Heart right ventricle (tissue), 16 donors: Measurements from ENCODE around the gene THSD7A. TPM values are rescaled to one million over a fixed set of nuclear protein-coding genes. Genes with fewer than 3 reads are reported as not detected.
"Not testable (repeated sequence)": the region's sequence is repeated elsewhere in the genome, so short reads cannot be mapped to it uniquely, and the experiment has no call there.

Experiments
- ATAC-seq, 8 donors: fragments of 200-7000 bp; cut with Tn5 transposase; one replicate each; pipeline ENCODE4 v1.9.1; 2020; ENCODE audit warnings: mild to moderate bottlenecking in 8 of 8, moderate library complexity in 8 of 8, moderate number of reproducible peaks in 1 of 8
- DNase-seq, 2 donors: peaks; one replicate each; pipeline ENCODE4 v3.0.0-alpha.2; 2020
- H3K27ac ChIP-seq, 10 donors: fragments of 200-600 bp; sonication (generic) in 2 of 10; one replicate each; pipeline versions ENCODE4 v1.5.0 to v1.8.0; 2020 to 2022; ENCODE audit warnings: mild to moderate bottlenecking in 3 of 10
- H3K27me3 ChIP-seq, 7 donors: fragments of 200-600 bp; one replicate each; pipeline ENCODE4 v1.8.0; 2021 to 2022; ENCODE audit warnings: mild to moderate bottlenecking in 2 of 7
- H3K36me3 ChIP-seq, 9 donors: fragments of 200-600 bp; sonication (generic) in 1 of 9; one replicate each; pipeline versions ENCODE4 v1.5.0 to v1.8.0; 2020 to 2022; ENCODE audit warnings: mild to moderate bottlenecking in 2 of 9
- H3K4me1 ChIP-seq, 9 donors: fragments of 200-600 bp; sonication (generic) in 1 of 9; one replicate each; pipeline versions ENCODE4 v1.5.0 to v1.8.0; 2020 to 2022; ENCODE audit warnings: mild to moderate bottlenecking in 4 of 9
- H3K4me3 ChIP-seq, 10 donors: fragments of 200-600 bp; sonication (generic) in 2 of 10; one replicate each; pipeline versions ENCODE4 v1.5.0 to v1.8.0; 2020 to 2022; ENCODE audit warnings: mild to moderate bottlenecking in 7 of 10, moderate library complexity in 2 of 10
- H3K9me3 ChIP-seq, 11 donors: fragments of 200-600 bp in 10 of 11; sonication (generic) in 2 of 11; one replicate each; pipeline versions ENCODE4 v1.5.0 to v1.8.0; 2013 to 2022; ENCODE audit warnings: mild to moderate bottlenecking in 2 of 11, control low read depth in 1 of 11, moderate library complexity in 1 of 11
- CTCF ChIP-seq, 9 donors: fragments of 200-600 bp; sonication (generic) in 2 of 9; IDR thresholded peaks; one replicate each; pipeline versions ENCODE4 v1.5.0 to v1.8.0; 2021 to 2022; ENCODE audit warnings: antibody characterized with exemption in 9 of 9, mild to moderate bottlenecking in 5 of 9, moderate library complexity in 1 of 9
- WGBS, 2 donors: extraction: QIAGEN DNeasy Blood & Tissue Kit; methylation state at CpG; one replicate each; pipeline ENCODE4 v1.1.7; 2013; ENCODE audit warnings: inconsistent platforms in 1 of 2; 5-methylcytosine and 5-hydroxymethylcytosine counted together
- intact Hi-C, 10 donors: fragments of 100-400 bp; cut with DNase I; formaldehyde crosslinking; loops; one replicate each; pipeline versions ENCODE4 v1.11.1 to v1.14.2; 2022
- polyA plus RNA-seq, 2 donors: library from polyadenylated mRNA; stranded (reverse); fragments of 200-250 nt; gene quantifications; one replicate each; pipeline ENCODE4 v1.2.3, GENCODE V29; 2013
- total RNA-seq, 10 donors: library from RNA; stranded (reverse); fragmentation: NEBNext Ultra II Directional in 3 of 10; extraction: Animal tissue kit (Norgen Biotek cat#: 25700) in 3 of 10; gene quantifications; one replicate each; pipeline versions ENCODE4 v1.2.1 to v1.2.4, GENCODE V29; 2021 to 2023
- donor health status: Arrhythmogenic right ventricular cardiomyopathy.
- donor health status: ischemic (EF 13 %, LVEDD 7.1; RV severe dilation, severe dysfunction).
- donor health status: healthy with polysubstance abuse.
- donor health status: DM: no; HTN: yes; CAD: no.
- donor health status: DM: no; HTN: no; CAD: no.
- donor health status: ischemic (EF 25% LVEDD 6.9; RV normal size, moderate dysfunction).
- donor health status: ischemic (EF 25% LVEDD 5.7; RV mildly dilated, moderate dysfunction).
- donor health status: healthy.
- donor health status: DM: yes; HTN: yes; CAD: no.
- donor health status: Ischemic cardiomyopathy.
- donor health status: ischemic (EF 35%, LVEDD 5.7; RV mildly dilated, moderate dysfunction).
- donor health status: nonischemic (EF 11% LVEDD 7.7; RV severe dilation, severe dysfunction).
- donor health status: DM: yes; HTN: yes; CAD: no.
- donor health status: PGD.
- donor health status: ischemic (EF 29% LVEDD 5.4; RV normal size, mild dysfunction).
- donor health status: nonischemic (EF 23%, LVEDD 6.1; RV moderate dilation, normal function).

The THSD7A gene
- total and polyA plus RNA-seq, 12 donors = 0.22 to 3.4 (median 1.2) TPM

GRCh38 chr7:11450281-11450680 lies 381.7 kb downstream of the THSD7A start:
- Histone ChIP-seq H3K27me3 (no peaks in the 10 kb centered on the region), H3K27ac (no peak overlapping the region), H3K4me3 (no peak overlapping the region), H3K9me3 (no peaks in the 10 kb centered on the region), H3K4me1 (no peaks in the 10 kb centered on the region), H3K36me3 (no peaks in the 10 kb centered on the region)
- ATAC-seq = no peak
- intact Hi-C loops = no loop called here
- no peak for DNase-seq
- TF ChIP-seq CTCF (IDR thresholded peaks at IDR 0.05) = no peak
- WGBS, 2 donors = 53 to 56% methylated on average over 1 of the region's 1 CpG

- DNase-seq (no peak), ATAC-seq (no peak)
- no peaks in the 10 kb centered on the region for H3K36me3 ChIP-seq
- H3K4me1 ChIP-seq = no peaks in the 10 kb centered on the region
- no peak overlapping the region for H3K4me3 ChIP-seq
- no peak overlapping the region for H3K27ac ChIP-seq
- intact Hi-C loops = no loop called here
- H3K9me3 ChIP-seq = no peaks in the 10 kb centered on the region
- no peaks in the 10 kb centered on the region for H3K27me3 ChIP-seq
- no peak for TF ChIP-seq CTCF (IDR thresholded peaks at IDR 0.05)
- WGBS, 2 donors = 91 to 96% methylated on average over 3 of the region's 3 CpGs
These were observed 382.7 kb downstream of the THSD7A start for GRCh38 chr7:11449316-11449715.

GRCh38 chr7:11448323-11448722 lies 383.7 kb downstream of the THSD7A start:
- no peak overlapping the region for H3K4me3 ChIP-seq
- no peak for DNase-seq
- no peaks in the 10 kb centered on the region for H3K27me3 ChIP-seq
- no peaks in the 10 kb centered on the region for H3K9me3 ChIP-seq
- H3K4me1 ChIP-seq = no peaks in the 10 kb centered on the region
- 94 to 95% methylated on average over 4 of the region's 4 CpGs for WGBS, 2 donors
- intact Hi-C loops = no loop called here
- H3K27ac ChIP-seq = no peak overlapping the region
- H3K36me3 ChIP-seq = no peaks in the 10 kb centered on the region
- no peak for ATAC-seq
- no peak for TF ChIP-seq CTCF (IDR thresholded peaks at IDR 0.05)

- 94 to 97% methylated on average over 4 of the region's 4 CpGs for WGBS, 2 donors
- Histone ChIP-seq H3K36me3 (no peaks in the 10 kb centered on the region), H3K27ac (no peak overlapping the region), H3K9me3 (no peaks in the 10 kb centered on the region), H3K4me1 (no peaks in the 10 kb centered on the region), H3K27me3 (no peaks in the 10 kb centered on the region), H3K4me3 (no peak overlapping the region)
- DNase-seq = no peak
- no peak for ATAC-seq
- TF ChIP-seq CTCF (IDR thresholded peaks at IDR 0.05) = no peak
- intact Hi-C loops = no loop called here
These were observed 384.9 kb downstream of the THSD7A start for GRCh38 chr7:11447106-11447505.

- DNase-seq, ATAC-seq, intact Hi-C loops, H3K4me3 ChIP-seq, H3K4me1 ChIP-seq, H3K27me3 ChIP-seq, H3K27ac ChIP-seq, H3K9me3 ChIP-seq, H3K36me3 ChIP-seq: not testable (repeated sequence)
- WGBS, 2 donors = 91 to 94% methylated on average over 3 to 4 of the region's 4 CpGs
These were observed 388.1 kb downstream of the THSD7A start for GRCh38 chr7:11443934-11444333.
